Loucy (cell line): ENCODE results near the gene ORC2.

Experiments used
- H2AFZ ChIP-seq: fragments of 200-600 bp; sonication (generic); 2 replicates; pipeline ENCODE4 v1.6.0; 2016; ENCODE audit warnings: antibody characterized with exemption, mild to moderate bottlenecking, low read length, moderate library complexity
- H3F3A ChIP-seq: fragments of 200-600 bp; 2 replicates; pipeline ENCODE4 v1.6.0; 2016; ENCODE audit warnings: antibody characterized with exemption, low read depth, mild to moderate bottlenecking
- H3K27me3 ChIP-seq: fragments of 200-600 bp; sonication (generic); 2 replicates; pipeline ENCODE4 v1.6.1; 2014; ENCODE audit warnings: low read length, mild to moderate bottlenecking; ENCODE audit not compliant: insufficient read depth, poor library complexity, severe bottlenecking
- H3K36me3 ChIP-seq: fragments of 200-600 bp; sonication (generic); 2 replicates; pipeline ENCODE4 v1.6.1; 2016; ENCODE audit warnings: low read length; ENCODE audit not compliant: insufficient read depth
- H3K4me1 ChIP-seq: fragments of 200-600 bp; sonication (generic); 2 replicates; pipeline ENCODE4 v1.5.1; 2014; ENCODE audit warnings: low read length, mild to moderate bottlenecking; ENCODE audit not compliant: insufficient read depth, poor library complexity, severe bottlenecking
- H3K4me2 ChIP-seq: fragments of 200-600 bp; sonication (generic); 2 replicates; pipeline ENCODE4 v1.6.0; 2014; ENCODE audit warnings: antibody characterized with exemption, low read length, low read depth, mild to moderate bottlenecking; ENCODE audit not compliant: poor library complexity, severe bottlenecking
- H3K4me3 ChIP-seq: fragments of 200-600 bp; sonication (generic); 2 replicates; pipeline ENCODE4 v1.5.1; 2014; ENCODE audit warnings: low read length, mild to moderate bottlenecking, mixed read lengths; ENCODE audit not compliant: poor library complexity, severe bottlenecking
- H3K79me2 ChIP-seq: fragments of 200-600 bp; sonication (generic); 2 replicates; pipeline ENCODE4 v1.6.1; 2014; ENCODE audit warnings: low read length; ENCODE audit not compliant: insufficient read depth
- H3K9ac ChIP-seq: fragments of 200-600 bp; sonication (generic); 2 replicates; pipeline ENCODE4 v1.6.0; 2014; ENCODE audit warnings: mild to moderate bottlenecking, low read depth, low read length, moderate library complexity; ENCODE audit not compliant: poor library complexity, severe bottlenecking
- H3K9me2 ChIP-seq: fragments of 200-600 bp; sonication (generic); replicated peaks from 2 replicates; pipeline ENCODE4 v1.6.1; 2016; ENCODE audit warnings: low read depth, low read length, mixed read lengths
- H3K9me3 ChIP-seq: fragments of 200-600 bp; sonication (generic); 2 replicates; pipeline ENCODE4 v1.6.1; 2014; ENCODE audit warnings: mild to moderate bottlenecking, antibody characterized with exemption, low read length, low read depth; ENCODE audit not compliant: insufficient read depth
- H4K20me1 ChIP-seq: fragments of 200-600 bp; sonication (generic); 2 replicates; pipeline ENCODE4 v1.6.0; 2014; ENCODE audit warnings: antibody characterized with exemption, low read length, mild to moderate bottlenecking; ENCODE audit not compliant: insufficient read depth, poor library complexity, severe bottlenecking
- EZH2phosphoT487 ChIP-seq: fragments of 200-600 bp; IDR thresholded peaks from 2 replicates; pipeline ENCODE4 v1.6.1; 2018; ENCODE audit warnings: antibody characterized with exemption, mild to moderate bottlenecking, moderate library complexity, borderline replicate concordance
- TF ChIP-seq, protein P1 (sequence below): fragments of 200-600 bp; sonication (generic); conservative IDR thresholded peaks from 2 replicates; pipeline ENCODE4 v1.5.1; 2014; ENCODE audit warnings: mild to moderate bottlenecking, antibody characterized with exemption, low read length

Gene ORC2

DNA sequence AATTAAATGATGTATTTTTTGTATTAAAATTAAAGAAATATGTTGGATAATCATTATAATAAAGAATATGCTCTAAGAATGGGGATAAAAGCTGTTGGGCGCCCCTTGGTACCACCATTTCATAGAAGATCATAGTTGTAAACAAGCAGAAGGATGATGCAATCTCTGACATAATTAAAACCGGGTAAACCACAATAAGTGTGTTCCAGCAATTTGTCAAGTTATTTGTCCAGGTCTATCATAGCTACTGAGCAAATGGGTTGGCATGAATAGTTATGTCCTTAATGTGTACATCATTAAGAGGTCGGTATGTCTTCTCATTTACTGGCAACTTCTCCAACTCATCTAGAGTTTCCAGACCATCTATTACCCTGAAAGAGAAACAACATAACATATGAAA, 92.3 kb downstream of the ORC2 start:
- H3K9me3 ChIP-seq = no peaks in the 10 kb centered on the region
- no peaks in the 10 kb centered on the region for H3K9me2 ChIP-seq
- H3K27me3 ChIP-seq = no peaks in the 10 kb centered on the region
- TF ChIP-seq EZH2phosphoT487 = no peak
- TF ChIP-seq, protein P1, sequence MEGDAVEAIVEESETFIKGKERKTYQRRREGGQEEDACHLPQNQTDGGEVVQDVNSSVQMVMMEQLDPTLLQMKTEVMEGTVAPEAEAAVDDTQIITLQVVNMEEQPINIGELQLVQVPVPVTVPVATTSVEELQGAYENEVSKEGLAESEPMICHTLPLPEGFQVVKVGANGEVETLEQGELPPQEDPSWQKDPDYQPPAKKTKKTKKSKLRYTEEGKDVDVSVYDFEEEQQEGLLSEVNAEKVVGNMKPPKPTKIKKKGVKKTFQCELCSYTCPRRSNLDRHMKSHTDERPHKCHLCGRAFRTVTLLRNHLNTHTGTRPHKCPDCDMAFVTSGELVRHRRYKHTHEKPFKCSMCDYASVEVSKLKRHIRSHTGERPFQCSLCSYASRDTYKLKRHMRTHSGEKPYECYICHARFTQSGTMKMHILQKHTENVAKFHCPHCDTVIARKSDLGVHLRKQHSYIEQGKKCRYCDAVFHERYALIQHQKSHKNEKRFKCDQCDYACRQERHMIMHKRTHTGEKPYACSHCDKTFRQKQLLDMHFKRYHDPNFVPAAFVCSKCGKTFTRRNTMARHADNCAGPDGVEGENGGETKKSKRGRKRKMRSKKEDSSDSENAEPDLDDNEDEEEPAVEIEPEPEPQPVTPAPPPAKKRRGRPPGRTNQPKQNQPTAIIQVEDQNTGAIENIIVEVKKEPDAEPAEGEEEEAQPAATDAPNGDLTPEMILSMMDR = no peak
- H4K20me1 ChIP-seq = no peaks in the 10 kb centered on the region
- H2AFZ ChIP-seq = no peak overlapping the region
- no peak overlapping the region for H3K4me2 ChIP-seq
- H3K36me3 ChIP-seq = peaks cover 40% of the 10 kb centered on the region; the same call in 1 of the 2 replicates
- no peak overlapping the region for H3K9ac ChIP-seq
- H3K4me1 ChIP-seq = no peaks in the 10 kb centered on the region
- H3K4me3 ChIP-seq = no peak overlapping the region
- no peaks in the 10 kb centered on the region for H3K79me2 ChIP-seq
- no peaks in the 10 kb centered on the region for H3F3A ChIP-seq

DNA sequence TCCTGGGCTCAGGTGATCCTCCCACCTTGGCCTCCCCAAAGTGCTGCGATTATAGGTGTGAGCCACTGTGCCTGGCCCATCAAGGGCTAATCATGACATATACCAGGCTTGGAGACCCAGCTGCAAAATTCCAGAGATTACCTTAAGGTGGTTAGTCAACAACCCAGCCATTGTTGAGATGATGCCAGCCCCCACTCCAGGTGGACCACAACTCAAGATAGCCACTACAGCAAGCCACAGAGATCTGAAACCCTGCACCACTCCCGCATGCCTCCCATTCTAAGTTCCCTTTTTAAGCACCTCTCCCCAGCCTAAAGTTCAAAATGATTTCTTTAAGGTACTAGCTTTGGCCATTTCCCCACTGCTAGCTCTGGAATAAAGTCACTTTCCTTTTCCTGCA, 94.4 kb downstream of the ORC2 start:
- Histone ChIP-seq H3K9ac (no peak overlapping the region), H3K4me1 (peaks cover 3% of the 10 kb centered on the region), H3K4me2 (no peak overlapping the region), H3F3A (no peaks in the 10 kb centered on the region), H3K4me3 (no peak overlapping the region), H3K36me3 (peaks cover 20% of the 10 kb centered on the region; the same call in 1 of the 2 replicates), H3K79me2 (peaks cover 4% of the 10 kb centered on the region), H3K9me2 (no peaks in the 10 kb centered on the region), H4K20me1 (no peaks in the 10 kb centered on the region), H3K27me3 (no peaks in the 10 kb centered on the region), H3K9me3 (no peaks in the 10 kb centered on the region), H2AFZ (no peak overlapping the region)
- TF ChIP-seq EZH2phosphoT487 = no peak
- TF ChIP-seq, protein P1 = no peak

DNA sequence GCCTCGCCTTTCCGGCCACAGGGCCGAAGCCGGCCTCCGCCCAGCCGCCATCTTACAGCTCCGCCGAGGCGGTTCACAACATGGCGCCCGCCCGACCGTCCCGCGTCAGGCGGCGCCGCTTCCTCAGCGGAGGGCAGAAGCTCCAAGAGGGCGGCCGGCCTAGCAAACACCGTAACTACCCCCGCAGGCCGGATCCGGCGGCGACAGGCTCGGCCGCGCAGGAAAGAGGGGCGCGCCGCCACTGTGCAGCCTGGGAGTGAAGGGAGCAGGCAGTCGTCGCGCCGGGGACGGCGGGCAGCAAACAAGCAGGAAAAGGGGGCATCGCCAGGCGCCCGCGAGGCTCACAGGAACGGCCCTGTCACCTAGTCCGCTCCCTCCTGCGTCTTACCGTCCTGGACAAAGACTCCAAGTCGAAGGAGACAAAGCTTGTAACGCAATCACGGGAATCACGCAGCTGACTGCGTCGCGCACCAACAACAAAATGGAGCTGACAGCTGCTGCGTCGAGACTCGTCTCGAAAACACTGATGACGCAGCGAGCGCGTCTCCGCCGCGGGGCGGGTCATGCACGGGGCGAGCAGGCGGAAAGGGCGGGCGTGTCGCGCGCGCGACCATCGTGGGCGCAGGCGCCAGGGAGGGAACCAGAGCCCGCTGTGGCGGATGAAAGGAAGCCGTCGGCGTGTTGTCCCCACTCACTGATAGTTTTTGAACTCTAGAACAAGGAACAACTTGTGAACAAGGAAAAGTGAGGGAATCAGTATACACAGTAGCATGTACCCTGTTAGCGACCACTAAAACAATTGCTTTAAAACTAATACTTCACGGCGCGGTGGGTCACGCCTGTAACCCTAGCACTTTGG, 99.1 kb downstream of the ORC2 start, which contains the start of gene CLK1:
Gene CLK1 (minus strand): TSS at position 483 of the 859 bp plus-strand sequence. CDS start 2,796 bp downstream, outside the sequence.
- Histone ChIP-seq H3K4me1 (peaks cover 24% of the 10 kb centered on the region), H4K20me1 (peaks cover 43% of the 10 kb centered on the region), H3K9me2 (no peaks in the 10 kb centered on the region), H3F3A (no peaks in the 10 kb centered on the region), H3K4me2 (peak within 1 kb of the TSS; percentile 93), H3K79me2 (peaks cover 50% of the 10 kb centered on the region), H3K36me3 (peaks cover 25% of the 10 kb centered on the region), H2AFZ (peak within 1 kb of the TSS; percentile 94), H3K9me3 (no peaks in the 10 kb centered on the region), H3K9ac (peak within 1 kb of the TSS; percentile 95), H3K27me3 (peaks cover 12% of the 10 kb centered on the region), H3K4me3 (peak within 1 kb of the TSS; percentile 97)
- TF ChIP-seq, protein P1 = no peak
- TF ChIP-seq EZH2phosphoT487 = no peak
